Osteocyte (in vitro differentiated cells): ENCODE results near the gene RNASE13. TPM values are rescaled to one million over a fixed set of nuclear protein-coding genes. Genes with fewer than 3 reads are reported as not detected.

Experiments
- DNase-seq: peaks from one replicate; pipeline ENCODE4 v3.0.0; 2021; ENCODE audit warnings: mixed read lengths; ENCODE audit not compliant: unreplicated experiment; ENCODE audit errors: extremely low spot score
- H3K27ac Mint-ChIP-seq: one replicate; pipeline ENCODE4 v1.8.0; 2021; ENCODE audit warnings: mild to moderate bottlenecking, mixed read lengths; ENCODE audit not compliant: unreplicated experiment
- H3K27me3 Mint-ChIP-seq: one replicate; pipeline ENCODE4 v1.8.0; 2021; ENCODE audit warnings: mixed read lengths; ENCODE audit not compliant: unreplicated experiment
- H3K36me3 Mint-ChIP-seq: one replicate; pipeline ENCODE4 v1.8.0; 2021; ENCODE audit warnings: mixed read lengths; ENCODE audit not compliant: unreplicated experiment
- H3K4me1 Mint-ChIP-seq: one replicate; pipeline ENCODE4 v1.8.0; 2021; ENCODE audit warnings: mixed read lengths; ENCODE audit not compliant: unreplicated experiment
- H3K4me3 Mint-ChIP-seq: one replicate; pipeline ENCODE4 v1.8.0; 2021; ENCODE audit warnings: mild to moderate bottlenecking, moderate library complexity, mixed read lengths; ENCODE audit not compliant: unreplicated experiment
- H3K9me3 Mint-ChIP-seq: one replicate; pipeline ENCODE4 v1.8.0; 2021; ENCODE audit warnings: mixed read lengths; ENCODE audit not compliant: unreplicated experiment
- CTCF ChIP-seq: fragments of 200-600 bp; sonication (generic); IDR thresholded peaks from 2 replicates; pipeline ENCODE4 v1.5.0; 2021; ENCODE audit warnings: antibody characterized with exemption, mild to moderate bottlenecking, moderate library complexity
- total RNA-seq: library from RNA; stranded (reverse); gene quantifications from 2 replicates; pipeline ENCODE4 v1.2.1, GENCODE V29; 2021

The RNASE13 gene
- total RNA-seq, 1 donor from 2014 or later: not detected

- TF ChIP-seq CTCF: no peak
- Mint-ChIP-seq H3K27ac (no peak overlapping the region), H3K4me1 (peaks cover 38% of the 10 kb centered on the region), H3K4me3 (no peak overlapping the region), H3K27me3 (peaks cover 33% of the 10 kb centered on the region), H3K9me3 (no peaks in the 10 kb centered on the region), H3K36me3 (no peaks in the 10 kb centered on the region)
- DNase-seq: no peak
Measured at GRCh38 chr14:21040370-21040925, 5.8 kb upstream of the RNASE13 start.

GRCh38 chr14:21039585-21040369 is 5.2 kb upstream of the RNASE13 start:
- peaks cover 38% of the 10 kb centered on the region for H3K4me1 Mint-ChIP-seq
- DNase-seq: no peak
- H3K9me3 Mint-ChIP-seq: no peaks in the 10 kb centered on the region

DNA sequence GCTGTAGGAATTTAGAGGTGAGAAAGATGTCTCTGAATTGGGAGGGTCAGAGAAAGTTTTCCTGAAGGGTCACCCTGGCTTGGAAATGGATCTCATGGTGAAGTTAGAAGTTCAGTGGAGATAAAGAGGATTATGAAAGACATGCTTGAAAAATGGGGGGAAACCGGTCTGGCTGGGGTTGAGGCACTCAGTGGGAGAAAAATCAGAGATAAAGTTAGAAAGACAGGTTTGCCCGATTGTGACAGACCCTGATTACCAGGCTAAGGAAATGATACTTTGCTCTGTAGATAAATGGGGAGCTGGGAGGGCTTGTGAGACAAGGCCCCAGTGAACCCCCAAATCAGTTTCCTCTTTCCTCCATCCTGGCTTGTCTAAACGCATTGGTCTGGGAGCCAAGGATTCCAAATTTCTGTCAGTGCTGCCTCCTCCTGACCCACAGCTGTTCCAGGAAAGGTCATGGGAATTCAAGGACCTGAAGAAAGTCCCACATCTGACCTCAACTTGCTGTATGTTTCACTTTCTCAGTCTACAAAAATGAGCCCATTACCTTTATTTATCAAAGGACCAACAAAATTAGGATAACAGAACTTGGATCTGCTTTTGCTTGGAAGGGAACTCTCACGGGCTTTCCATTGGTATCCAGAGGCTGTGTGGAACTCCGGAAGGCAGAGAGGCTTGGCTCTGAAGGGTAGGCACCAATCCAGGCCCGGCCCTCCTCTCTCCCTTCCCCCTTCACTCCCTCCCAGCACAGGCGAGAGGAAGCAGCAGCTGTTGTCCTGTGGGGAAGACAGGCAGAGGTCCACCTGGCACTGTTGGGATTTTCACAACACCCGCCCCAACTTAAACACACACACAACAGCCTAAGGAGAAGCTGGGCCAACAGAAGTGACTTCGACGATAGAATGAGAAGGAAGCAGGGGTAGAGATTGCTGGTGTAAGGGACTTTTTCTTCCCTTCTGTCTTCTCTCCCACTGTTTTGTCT is 4.1 kb upstream of the RNASE13 start:
- TF ChIP-seq CTCF: no peak
- Mint-ChIP-seq H3K36me3 (no peaks in the 10 kb centered on the region), H3K9me3 (no peaks in the 10 kb centered on the region), H3K4me3 (no peak overlapping the region), H3K4me1 (peaks cover 31% of the 10 kb centered on the region), H3K27ac (peak overlapping the region; percentile 28), H3K27me3 (peaks cover 32% of the 10 kb centered on the region)
- no peak for DNase-seq

More at GRCh38 chr14:21039585-21040369, 5.2 kb upstream of the RNASE13 start:
- H3K36me3 Mint-ChIP-seq: no peaks in the 10 kb centered on the region
- peak; percentile 76 for TF ChIP-seq CTCF
- no peak overlapping the region for H3K27ac Mint-ChIP-seq
- H3K27me3 Mint-ChIP-seq: peaks cover 31% of the 10 kb centered on the region
- H3K4me3 Mint-ChIP-seq: no peak overlapping the region

- Mint-ChIP-seq H3K27me3 (peaks cover 43% of the 10 kb centered on the region), H3K27ac (no peak overlapping the region), H3K4me3 (no peak overlapping the region), H3K9me3 (no peaks in the 10 kb centered on the region), H3K36me3 (no peaks in the 10 kb centered on the region), H3K4me1 (peaks cover 15% of the 10 kb centered on the region)
- TF ChIP-seq CTCF: no peak
- DNase-seq: no peak
Measured at GRCh38 chr14:21037156-21037555, 2.5 kb upstream of the RNASE13 start.
